MG63 (cell line): ENCODE measurements around the gene GXYLT1. TPM values are rescaled to one million over a fixed set of nuclear protein-coding genes. Genes with fewer than 3 reads are reported as not detected.
A peak's percentile ranks its signal among the peaks of the same experiment; 100 is the strongest.
"Not testable (repeated sequence)": the region's sequence is repeated elsewhere in the genome, so short reads cannot be mapped to it uniquely, and the experiment has no call there.

Source experiments
- DNase-seq: peaks from one replicate; pipeline ENCODE4 v3.0.0-alpha.2; 2020
- H3K27me3 ChIP-seq: fragments of 250-450 bp; sonication (Bioruptor Pico); 2 replicates; pipeline ENCODE4 v1.5.1; 2020; ENCODE audit warnings: mild to moderate bottlenecking, moderate library complexity
- H3K36me3 ChIP-seq: fragments of 250-450 bp; sonication (Bioruptor Pico); 2 replicates; pipeline ENCODE4 v1.5.1; 2020; ENCODE audit warnings: mild to moderate bottlenecking, moderate library complexity
- H3K4me3 ChIP-seq: fragments of 250-450 bp; sonication (Bioruptor Pico); 2 replicates; pipeline ENCODE4 v1.5.1; 2020; ENCODE audit warnings: mild to moderate bottlenecking, moderate library complexity
- H3K9me3 ChIP-seq: fragments of 250-450 bp; sonication (Bioruptor Pico); 2 replicates; pipeline ENCODE4 v1.5.1; 2020; ENCODE audit warnings: mild to moderate bottlenecking, moderate library complexity
- total RNA-seq: library from RNA; depleted of rRNA; stranded (reverse); fragments of >200 nt; shearing (Covaris generic); gene quantifications from 2 replicates; pipeline ENCODE4 v1.2.3, GENCODE V29; 2014; ENCODE audit warnings: low replicate concordance; rRNA removed

Gene GXYLT1, protein sequence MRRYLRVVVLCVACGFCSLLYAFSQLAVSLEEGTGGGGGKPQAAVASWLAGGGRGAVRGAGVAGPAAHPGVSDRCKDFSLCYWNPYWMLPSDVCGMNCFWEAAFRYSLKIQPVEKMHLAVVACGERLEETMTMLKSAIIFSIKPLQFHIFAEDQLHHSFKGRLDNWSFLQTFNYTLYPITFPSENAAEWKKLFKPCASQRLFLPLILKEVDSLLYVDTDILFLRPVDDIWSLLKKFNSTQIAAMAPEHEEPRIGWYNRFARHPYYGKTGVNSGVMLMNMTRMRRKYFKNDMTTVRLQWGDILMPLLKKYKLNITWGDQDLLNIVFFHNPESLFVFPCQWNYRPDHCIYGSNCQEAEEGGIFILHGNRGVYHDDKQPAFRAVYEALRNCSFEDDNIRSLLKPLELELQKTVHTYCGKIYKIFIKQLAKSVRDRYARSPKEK
- 7.8 and 14.4 TPM in 2 replicates for total RNA-seq

DNA sequence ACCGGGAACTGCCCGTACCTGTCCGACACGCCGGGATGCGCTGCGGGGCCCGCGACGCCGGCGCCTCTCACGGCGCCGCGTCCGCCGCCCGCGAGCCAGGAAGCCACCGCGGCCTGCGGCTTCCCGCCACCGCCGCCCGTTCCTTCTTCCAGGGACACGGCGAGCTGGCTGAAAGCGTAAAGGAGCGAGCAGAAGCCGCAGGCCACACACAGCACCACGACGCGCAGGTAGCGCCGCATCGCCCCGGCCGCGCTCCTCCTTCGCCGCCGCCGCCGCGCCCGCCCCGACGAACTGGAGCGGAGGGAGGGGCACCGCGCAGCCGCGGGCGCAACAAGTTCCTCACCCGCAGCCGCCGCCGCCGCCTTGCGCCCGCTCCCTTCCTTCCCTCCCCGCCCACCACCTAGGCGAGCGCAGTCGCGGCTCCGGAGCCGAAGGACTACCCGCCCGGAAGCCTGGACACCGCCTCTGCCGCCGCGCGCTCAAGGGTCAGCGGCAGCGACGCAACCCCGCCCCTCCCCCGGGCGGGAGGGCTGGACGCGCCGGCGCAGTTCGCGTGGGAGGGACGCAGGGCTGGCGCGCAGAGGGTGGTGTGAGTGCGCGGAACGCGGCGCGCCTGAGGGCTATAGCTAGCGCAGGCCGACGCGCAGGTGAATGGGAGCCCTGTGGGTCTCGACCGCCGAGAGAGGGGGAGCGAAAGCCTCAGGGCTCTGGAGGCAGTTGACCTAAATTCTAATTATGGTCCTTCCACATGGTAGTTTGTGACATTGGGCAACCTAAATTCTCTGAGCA lies at the start of gene GXYLT1:
GXYLT1 (minus strand) TSS at position 467 of the 789 bp plus-strand sequence; CDS start at position 239, 228 bp downstream.
- no peaks in the 10 kb centered on the region for H3K36me3 ChIP-seq
- no peaks in the 10 kb centered on the region for H3K9me3 ChIP-seq
- H3K4me3 ChIP-seq, result peak within 1 kb of the TSS; percentile 56
- DNase-seq, result peak; percentile 94
- no peaks in the 10 kb centered on the region for H3K27me3 ChIP-seq

DNA sequence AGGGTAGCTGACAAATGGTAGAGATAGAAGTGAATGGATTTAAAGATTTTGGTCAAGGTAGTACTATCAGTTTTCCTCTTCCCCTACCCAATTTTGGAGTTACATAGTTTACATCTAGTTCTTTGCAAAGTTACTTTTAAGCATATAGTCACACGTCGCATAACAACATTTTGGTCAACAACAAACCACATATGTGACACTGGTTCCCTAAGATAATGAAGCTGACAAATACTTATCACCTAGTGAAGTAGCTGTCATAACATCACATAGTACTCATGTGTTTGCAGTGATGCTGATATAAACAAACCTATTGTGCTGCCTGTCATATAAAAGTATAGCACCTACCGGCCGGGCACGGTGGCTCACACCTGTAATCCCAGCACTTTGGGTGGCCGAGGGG lies 48.0 kb upstream of the GXYLT1 start:
- H3K9me3 ChIP-seq, result no peaks in the 10 kb centered on the region
- no peak for DNase-seq
- H3K4me3 ChIP-seq, result no peak overlapping the region
- no peaks in the 10 kb centered on the region for H3K27me3 ChIP-seq
- no peaks in the 10 kb centered on the region; the same call in 1 of the 2 replicates for H3K36me3 ChIP-seq

DNA sequence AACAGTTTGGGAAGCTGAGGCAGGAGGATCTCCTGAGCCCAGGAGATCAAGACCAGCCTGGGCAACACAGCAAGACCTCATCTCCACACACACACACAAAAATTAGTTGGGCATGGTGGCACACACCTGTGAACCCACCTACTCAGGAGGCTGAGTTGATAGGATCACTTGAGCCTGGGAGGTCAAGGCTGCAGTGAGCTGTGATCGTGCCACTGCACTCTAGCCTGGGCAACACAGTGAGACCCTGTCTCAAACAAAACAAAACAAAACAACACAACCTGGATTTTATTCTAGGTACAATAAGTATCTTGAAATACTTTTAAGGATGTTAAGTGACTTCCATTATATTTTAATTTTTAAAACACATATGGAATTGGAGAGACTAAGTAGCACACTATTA lies 47.6 kb upstream of the GXYLT1 start:
- H3K4me3 ChIP-seq, result no peak overlapping the region
- H3K27me3 ChIP-seq, result no peaks in the 10 kb centered on the region
- no peaks in the 10 kb centered on the region for H3K9me3 ChIP-seq

DNA sequence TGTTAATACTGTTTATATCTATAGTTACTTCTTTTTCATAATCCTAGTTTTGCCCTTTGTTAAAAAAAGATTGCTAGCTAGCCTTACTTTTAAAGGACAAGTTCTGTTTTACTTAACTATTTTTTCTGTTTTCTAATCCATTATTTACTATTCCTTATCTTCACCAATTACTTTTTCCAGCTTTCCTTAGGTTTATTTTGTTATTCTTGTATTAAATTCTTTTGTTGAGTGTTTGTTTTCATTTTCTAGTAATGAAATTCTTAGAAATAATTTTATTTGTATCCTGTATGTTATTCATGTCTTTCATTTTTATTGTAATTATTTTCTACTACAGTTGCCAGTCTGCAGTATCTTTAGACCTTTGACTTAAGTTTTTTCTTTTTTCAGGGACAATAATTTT lies 45.7 kb upstream of the GXYLT1 start:
- no peaks in the 10 kb centered on the region; the same call in 1 of the 2 replicates for H3K36me3 ChIP-seq
- H3K4me3 ChIP-seq, result no peak overlapping the region
- no peaks in the 10 kb centered on the region for H3K27me3 ChIP-seq

More for the DNA sequence above, 47.6 kb upstream of the GXYLT1 start:
- DNase-seq, result no peak
- H3K36me3 ChIP-seq, result no peaks in the 10 kb centered on the region; the same call in 1 of the 2 replicates

DNA sequence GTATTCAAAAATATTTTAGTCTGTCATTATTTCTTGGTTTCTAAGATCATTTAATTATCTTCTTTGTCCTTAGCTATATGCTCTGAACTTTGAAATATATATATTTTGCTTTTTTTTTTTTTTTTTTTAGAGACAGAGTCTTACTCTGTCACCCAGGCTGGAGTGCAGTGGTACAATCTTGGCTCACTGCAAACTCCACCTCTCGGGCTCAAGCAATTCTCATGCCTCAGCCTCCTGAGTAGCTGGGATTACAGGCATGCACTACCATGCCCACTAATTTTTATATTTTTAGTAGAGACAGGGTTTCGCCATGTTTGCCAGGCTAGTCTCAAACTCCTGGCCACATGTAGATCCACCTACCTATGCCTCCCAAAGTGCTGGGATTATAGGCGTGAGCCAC lies 43.6 kb upstream of the GXYLT1 start:
- not testable (repeated sequence) for DNase-seq, H3K36me3 ChIP-seq, H3K27me3 ChIP-seq, H3K9me3 ChIP-seq, H3K4me3 ChIP-seq

More for the DNA sequence above, 45.7 kb upstream of the GXYLT1 start:
- no peaks in the 10 kb centered on the region for H3K9me3 ChIP-seq
- DNase-seq, result no peak

DNA sequence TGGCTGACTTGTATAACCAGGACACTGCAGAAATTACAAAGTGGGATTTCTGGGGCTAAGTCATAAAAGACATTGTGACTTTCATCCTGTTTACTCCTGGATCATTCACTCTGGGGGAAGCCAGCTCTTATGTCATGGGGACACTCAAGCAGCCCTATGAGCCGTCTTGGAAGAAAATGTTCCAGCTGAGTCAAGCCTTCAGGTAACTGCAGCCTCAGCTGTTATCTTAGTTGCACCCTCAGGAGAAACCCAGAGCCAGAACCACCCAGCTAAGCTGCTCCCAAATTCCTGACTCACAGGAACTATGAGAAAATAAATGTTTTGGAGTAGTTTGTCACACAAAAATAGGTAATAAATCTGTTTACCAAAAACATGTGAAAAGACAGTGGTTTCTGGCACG lies 43.1 kb upstream of the GXYLT1 start:
- Histone ChIP-seq H3K4me3 (no peak overlapping the region), H3K36me3 (no peaks in the 10 kb centered on the region; the same call in 1 of the 2 replicates), H3K27me3 (no peaks in the 10 kb centered on the region), H3K9me3 (no peaks in the 10 kb centered on the region)
- no peak for DNase-seq

DNA sequence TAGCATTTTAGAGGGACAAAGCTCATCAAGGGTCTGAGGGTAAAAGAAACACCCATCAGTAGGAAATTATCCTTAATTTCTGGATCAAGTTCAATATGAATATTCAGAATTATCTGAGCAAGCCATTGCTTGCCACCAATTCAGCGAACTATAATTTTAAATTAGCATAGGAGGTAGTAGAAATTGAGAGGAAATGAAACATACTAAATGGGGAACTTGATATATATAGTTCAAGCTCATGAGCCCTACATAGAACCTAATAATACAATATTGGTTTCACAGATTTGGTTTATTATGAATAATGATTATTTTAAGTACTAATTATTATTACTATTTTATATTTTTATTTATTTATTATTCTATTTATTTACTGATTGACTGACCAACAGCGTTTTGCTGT lies 42.1 kb upstream of the GXYLT1 start:
- DNase-seq, result no peak
- H3K4me3 ChIP-seq, result no peak overlapping the region
- no peaks in the 10 kb centered on the region for H3K27me3 ChIP-seq
- no peaks in the 10 kb centered on the region; the same call in 1 of the 2 replicates for H3K36me3 ChIP-seq
- no peaks in the 10 kb centered on the region for H3K9me3 ChIP-seq

DNA sequence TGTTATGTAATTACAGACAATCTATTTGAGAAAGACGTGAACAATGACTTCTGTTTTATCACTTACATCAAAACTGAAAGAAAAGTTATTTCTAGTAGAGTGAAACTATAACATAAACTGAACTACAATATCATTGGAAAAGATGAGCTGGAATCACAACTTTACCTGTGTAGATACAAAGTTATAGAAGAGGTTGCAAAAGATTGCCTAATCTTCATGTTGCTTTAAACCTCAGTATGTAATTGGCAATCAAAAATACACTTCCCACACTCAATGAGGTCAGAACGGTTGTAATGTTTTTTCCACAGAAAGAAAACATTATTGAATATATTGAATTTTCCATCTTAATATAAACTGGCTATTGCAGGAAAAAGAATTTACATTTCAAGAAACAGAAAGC lies 37.7 kb upstream of the GXYLT1 start:
- Histone ChIP-seq H3K36me3 (no peaks in the 10 kb centered on the region; the same call in 1 of the 2 replicates), H3K9me3 (no peaks in the 10 kb centered on the region), H3K4me3 (no peak overlapping the region), H3K27me3 (no peaks in the 10 kb centered on the region)
- no peak for DNase-seq

DNA sequence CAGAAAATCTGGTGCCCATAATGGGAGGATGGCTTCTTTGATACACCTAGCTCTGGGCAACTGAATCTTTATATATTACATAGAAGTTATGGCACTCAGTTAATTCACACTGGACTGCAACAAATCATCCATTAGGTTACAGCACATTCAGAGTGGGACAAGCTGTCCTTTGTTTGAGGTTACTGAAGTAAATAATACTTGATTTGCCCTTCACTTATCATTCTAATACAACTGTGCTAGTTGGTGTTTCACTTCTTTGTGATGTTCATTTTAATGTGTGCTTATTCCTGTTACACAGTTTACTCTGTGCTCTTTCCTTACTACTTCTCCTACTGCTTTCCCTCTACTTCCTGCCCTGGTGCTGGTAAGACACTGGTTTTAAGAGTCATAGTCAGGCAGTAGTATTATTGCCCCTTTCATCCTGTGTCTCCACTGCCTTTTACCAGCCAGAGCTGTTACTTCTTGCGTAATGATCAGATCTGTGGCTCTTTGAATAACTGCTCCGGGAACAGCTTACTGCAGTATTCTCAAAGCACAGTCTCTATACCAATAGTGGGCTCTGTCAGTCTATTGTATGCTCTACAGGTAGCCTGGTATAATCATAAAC lies 36.4 kb upstream of the GXYLT1 start:
- no peak overlapping the region for H3K4me3 ChIP-seq
- H3K36me3 ChIP-seq, result peaks cover 4% of the 10 kb centered on the region; the same call in 1 of the 2 replicates
- no peaks in the 10 kb centered on the region for H3K9me3 ChIP-seq
- no peak for DNase-seq
- no peaks in the 10 kb centered on the region for H3K27me3 ChIP-seq

DNA sequence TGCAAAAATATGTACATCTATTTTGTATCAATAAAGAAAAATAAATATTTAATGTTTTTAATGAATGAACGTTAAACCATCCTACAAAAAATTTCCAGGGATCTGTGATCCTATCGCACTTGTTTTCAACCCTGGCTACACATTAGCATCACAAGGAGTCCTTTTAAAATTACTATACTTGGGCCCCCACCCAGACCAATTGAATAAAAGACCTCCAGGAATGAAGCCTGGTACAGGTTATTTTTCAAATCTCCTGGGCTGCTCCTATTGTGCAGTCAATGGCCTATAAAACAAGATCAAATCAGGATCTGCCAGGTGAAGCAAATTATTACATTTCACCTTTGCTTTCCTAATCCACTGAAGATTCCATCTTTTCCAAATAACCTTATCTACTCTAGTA lies 33.4 kb upstream of the GXYLT1 start:
- H3K4me3 ChIP-seq, result no peak overlapping the region
- no peak for DNase-seq
- no peaks in the 10 kb centered on the region for H3K9me3 ChIP-seq
- peaks cover 4% of the 10 kb centered on the region; the same call in 1 of the 2 replicates for H3K36me3 ChIP-seq
- no peaks in the 10 kb centered on the region for H3K27me3 ChIP-seq

DNA sequence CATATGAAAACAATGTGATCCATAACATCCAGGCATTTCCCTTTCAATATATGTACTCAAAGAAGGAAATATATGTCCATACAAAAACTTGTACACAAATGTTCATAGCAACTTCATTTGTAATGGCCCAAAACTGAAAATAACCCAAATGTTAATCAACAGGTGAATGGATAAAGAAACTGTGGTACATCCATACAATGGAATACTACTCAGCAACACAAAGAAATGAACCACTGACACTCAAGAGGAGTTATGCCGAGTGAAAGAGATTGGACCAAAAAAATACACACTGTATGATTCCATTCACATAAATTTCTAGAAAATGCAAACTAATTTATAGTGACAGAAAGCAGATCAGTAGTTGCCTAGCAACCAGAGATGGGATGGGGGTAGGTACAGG lies 30.3 kb upstream of the GXYLT1 start:
- Histone ChIP-seq H3K9me3 (no peaks in the 10 kb centered on the region), H3K36me3 (peaks cover 4% of the 10 kb centered on the region; the same call in 1 of the 2 replicates), H3K4me3 (no peak overlapping the region), H3K27me3 (no peaks in the 10 kb centered on the region)
- DNase-seq, result no peak

DNA sequence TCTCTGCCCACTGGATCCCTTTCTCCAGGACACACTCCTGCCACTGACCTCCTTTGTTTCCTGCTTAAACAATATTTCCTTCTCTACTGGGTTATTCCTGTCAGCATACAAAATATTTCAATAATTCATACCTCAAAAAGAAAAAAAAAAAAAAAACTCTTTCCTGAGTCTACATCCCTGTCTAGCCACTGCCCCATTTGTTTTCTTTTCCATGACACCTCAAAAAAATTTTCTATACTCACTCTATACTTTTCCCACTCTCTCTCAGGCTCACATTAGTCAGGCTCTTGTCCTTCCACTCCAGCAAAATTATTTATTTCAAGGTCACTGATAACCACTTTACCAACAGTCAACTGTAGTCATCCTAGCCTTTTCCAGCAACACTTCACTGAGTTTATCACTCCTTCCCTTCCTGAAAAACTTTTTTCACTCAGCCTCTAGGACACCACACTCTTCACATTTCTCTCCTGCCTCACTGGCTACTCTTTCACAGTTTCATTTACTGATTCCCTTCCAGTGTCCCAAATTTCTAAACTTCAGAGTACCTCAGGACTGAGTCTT lies 29.4 kb upstream of the GXYLT1 start:
- no peak for DNase-seq
- H3K4me3 ChIP-seq, result no peak overlapping the region
- peaks cover 4% of the 10 kb centered on the region; the same call in 1 of the 2 replicates for H3K36me3 ChIP-seq
- no peaks in the 10 kb centered on the region for H3K27me3 ChIP-seq
- no peaks in the 10 kb centered on the region for H3K9me3 ChIP-seq

DNA sequence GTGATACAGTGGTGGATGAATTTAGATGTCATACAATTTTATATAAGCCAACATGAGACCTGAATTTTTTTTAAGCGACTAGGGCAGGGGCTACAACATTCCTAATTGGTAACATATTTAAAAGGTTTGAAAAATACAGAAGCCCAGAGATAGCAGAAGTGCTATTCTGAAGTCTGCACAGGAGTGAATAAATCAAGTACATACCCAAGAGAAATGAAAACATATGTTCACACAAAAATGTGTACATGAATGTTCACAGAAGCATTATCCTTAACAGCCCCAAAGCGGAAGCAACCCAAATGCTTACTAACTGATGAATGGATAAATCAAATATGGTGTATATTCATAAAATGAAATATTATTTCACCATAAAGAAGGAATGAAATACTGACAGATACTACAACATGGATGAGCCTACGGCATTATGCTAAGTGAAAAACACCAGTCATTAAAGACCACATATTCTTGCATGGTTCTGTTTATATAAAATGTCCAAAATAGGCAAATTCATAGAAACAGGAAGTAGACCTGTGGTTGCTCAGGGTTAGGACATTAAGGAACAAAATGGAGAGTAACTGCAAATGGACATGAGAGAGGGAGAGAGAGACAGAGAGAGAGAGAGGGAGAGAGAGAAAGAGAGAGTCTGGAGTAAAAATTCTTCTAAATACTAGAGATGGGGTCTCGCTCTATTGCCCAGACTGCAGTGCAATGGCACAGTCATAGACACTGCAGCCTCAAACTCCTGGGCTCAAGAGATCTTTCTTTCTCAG lies 28.0 kb upstream of the GXYLT1 start:
- no peak for DNase-seq
- Histone ChIP-seq H3K9me3 (no peaks in the 10 kb centered on the region), H3K27me3 (no peaks in the 10 kb centered on the region), H3K36me3 (peaks cover 4% of the 10 kb centered on the region; the same call in 1 of the 2 replicates), H3K4me3 (no peak overlapping the region)

DNA sequence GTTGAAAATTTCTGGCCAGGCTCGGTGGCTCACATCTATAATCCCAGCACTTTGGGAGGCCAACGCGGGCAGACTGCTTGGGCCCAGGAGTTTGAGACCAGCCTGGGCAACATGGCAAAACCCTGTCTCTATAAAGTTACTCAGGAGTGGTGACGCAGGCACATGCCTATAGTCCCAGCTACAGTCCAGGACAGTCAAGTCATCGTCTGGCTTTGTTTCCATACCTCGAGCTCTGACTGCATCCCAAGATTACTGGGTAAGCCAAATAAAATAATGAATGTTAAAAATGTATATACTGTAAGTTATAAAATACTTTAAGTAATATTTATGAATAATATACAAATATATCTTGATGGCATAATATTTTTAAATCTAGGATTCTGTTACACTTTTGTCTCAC lies 23.0 kb upstream of the GXYLT1 start:
- H3K27me3 ChIP-seq, result no peaks in the 10 kb centered on the region
- H3K9me3 ChIP-seq, result no peaks in the 10 kb centered on the region
- no peaks in the 10 kb centered on the region for H3K36me3 ChIP-seq
- no peak overlapping the region for H3K4me3 ChIP-seq
- DNase-seq, result no peak

DNA sequence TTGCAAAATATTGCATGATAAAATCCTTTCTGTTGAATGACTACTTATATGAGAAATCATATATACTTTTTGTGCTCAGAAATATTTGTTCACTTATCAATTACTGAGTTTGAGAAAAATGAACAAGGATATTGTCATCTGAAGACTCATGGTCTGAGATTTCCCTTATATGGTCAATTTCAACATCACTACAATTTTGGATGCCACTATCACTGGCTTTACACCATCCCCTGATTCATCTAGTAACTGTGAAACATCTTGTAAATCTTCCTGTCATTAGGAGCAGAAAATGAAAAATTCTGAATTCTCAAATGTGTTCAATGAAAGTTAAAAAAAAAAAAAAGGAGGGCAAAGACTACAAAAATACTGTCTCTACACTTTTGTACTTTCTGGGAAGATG lies 21.8 kb upstream of the GXYLT1 start:
- H3K9me3 ChIP-seq, result no peaks in the 10 kb centered on the region
- H3K27me3 ChIP-seq, result no peaks in the 10 kb centered on the region
- no peaks in the 10 kb centered on the region for H3K36me3 ChIP-seq
- no peak overlapping the region for H3K4me3 ChIP-seq
- DNase-seq, result no peak

DNA sequence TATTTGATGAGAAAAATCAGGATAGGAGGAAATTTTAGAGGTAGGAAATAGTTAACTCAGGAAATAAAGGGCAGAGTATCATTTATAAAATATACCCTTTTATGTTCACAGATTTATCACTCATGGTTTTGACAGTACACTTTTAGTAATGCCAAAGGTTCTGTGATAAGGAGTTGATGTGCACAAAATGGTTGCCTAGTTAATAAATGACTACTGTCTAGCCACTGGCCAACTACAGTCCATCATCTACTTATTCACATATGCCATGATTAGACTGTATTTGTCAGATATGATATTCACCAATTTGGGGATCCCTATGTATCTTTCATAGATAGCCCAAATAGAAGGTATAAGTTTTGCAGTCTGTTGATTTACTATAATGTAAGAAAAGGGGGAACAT lies 19.2 kb upstream of the GXYLT1 start:
- no peak for DNase-seq
- Histone ChIP-seq H3K9me3 (no peaks in the 10 kb centered on the region), H3K36me3 (peaks cover 16% of the 10 kb centered on the region), H3K4me3 (no peak overlapping the region), H3K27me3 (no peaks in the 10 kb centered on the region)
